Measurements from ENCODE around the gene SSBP4. TPM values are rescaled to one million over a fixed set of nuclear protein-coding genes. Genes with fewer than 3 reads are reported as not detected.
A peak's percentile ranks its signal among the peaks of the same experiment; 100 is the strongest.

The SSBP4 gene
- total and polyA plus RNA-seq, 12 donors: 17.6 to 51.6 (median 30.1) TPM

DNA sequence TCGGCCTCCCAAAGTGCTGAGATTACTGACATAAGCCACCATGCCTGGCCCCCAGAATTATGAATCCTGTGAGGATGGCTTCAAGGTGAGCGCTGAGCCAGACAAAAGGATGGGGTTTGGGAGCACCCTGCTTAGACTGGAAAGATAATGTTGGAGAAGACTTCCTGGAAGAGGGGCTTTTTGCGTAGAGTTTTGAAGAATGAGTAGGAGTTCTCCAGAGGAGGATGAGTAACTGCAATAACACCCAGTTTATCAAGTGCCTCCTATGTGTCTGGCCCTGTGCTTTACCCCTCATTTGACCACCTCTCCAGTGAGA lies 33.9 kb upstream of the SSBP4 start:
- intact Hi-C loops (cut with DNase I): loop anchor here in 4 of 10 donors (5.0 kb wide), 2 partner anchors 33 to 43 kb away; partner anchors contain the start of gene PGPEP1 (in 1 of the 4)
- DNase-seq (no peak), ATAC-seq (no peak)
- TF ChIP-seq, protein P1, sequence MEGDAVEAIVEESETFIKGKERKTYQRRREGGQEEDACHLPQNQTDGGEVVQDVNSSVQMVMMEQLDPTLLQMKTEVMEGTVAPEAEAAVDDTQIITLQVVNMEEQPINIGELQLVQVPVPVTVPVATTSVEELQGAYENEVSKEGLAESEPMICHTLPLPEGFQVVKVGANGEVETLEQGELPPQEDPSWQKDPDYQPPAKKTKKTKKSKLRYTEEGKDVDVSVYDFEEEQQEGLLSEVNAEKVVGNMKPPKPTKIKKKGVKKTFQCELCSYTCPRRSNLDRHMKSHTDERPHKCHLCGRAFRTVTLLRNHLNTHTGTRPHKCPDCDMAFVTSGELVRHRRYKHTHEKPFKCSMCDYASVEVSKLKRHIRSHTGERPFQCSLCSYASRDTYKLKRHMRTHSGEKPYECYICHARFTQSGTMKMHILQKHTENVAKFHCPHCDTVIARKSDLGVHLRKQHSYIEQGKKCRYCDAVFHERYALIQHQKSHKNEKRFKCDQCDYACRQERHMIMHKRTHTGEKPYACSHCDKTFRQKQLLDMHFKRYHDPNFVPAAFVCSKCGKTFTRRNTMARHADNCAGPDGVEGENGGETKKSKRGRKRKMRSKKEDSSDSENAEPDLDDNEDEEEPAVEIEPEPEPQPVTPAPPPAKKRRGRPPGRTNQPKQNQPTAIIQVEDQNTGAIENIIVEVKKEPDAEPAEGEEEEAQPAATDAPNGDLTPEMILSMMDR (IDR thresholded peaks at IDR 0.05): no peak
- 96 to 97% methylated on average over 3 of the region's 3 CpGs for WGBS, 2 donors
- peaks cover 0 to 16% (median 0%) of the 10 kb centered on the region in 7 donors for H3K27me3 ChIP-seq
- H3K36me3 ChIP-seq: peaks cover 0 to 11% (median 0%) of the 10 kb centered on the region in 9 donors
- peaks cover 0 to 4% (median 0%) of the 10 kb centered on the region in 11 donors for H3K9me3 ChIP-seq
- no peak overlapping the region for H3K4me3 ChIP-seq
- H3K4me1 ChIP-seq: peaks cover 0 to 45% (median 22%) of the 10 kb centered on the region in 9 donors
- H3K27ac ChIP-seq: no peak overlapping the region

DNA sequence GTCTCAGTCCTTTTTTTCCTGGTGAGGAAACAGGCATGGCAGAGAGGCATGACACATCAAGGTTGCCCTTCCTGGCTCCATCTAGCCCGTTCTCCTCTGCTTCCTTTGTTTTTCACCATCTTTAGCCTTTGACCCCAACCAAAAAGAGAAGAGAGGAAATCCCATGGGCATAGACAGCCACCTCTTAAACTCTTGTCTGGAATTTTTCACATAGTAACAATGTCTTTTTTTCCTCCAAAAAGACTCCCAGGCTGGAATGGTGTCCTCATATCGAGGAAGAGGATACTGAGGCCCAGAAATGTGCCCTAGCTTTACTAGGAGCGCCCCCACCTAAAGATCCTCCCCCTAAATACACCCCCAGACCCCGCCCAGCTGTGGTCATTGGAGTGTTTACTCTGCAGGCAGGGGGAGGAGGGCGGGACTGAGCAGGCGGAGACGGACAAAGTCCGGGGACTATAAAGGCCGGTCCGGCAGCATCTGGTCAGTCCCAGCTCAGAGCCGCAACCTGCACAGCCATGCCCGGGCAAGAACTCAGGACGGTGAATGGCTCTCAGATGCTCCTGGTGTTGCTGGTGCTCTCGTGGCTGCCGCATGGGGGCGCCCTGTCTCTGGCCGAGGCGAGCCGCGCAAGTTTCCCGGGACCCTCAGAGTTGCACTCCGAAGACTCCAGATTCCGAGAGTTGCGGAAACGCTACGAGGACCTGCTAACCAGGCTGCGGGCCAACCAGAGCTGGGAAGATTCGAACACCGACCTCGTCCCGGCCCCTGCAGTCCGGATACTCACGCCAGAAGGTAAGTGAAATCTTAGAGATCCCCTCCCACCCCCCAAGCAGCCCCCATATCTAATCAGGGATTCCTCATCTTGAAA lies 33.3 kb upstream of the SSBP4 start, which contains the start of gene GDF15:
TSS of gene GDF15 (plus strand) at position 484 of the 868 bp plus-strand sequence. CDS start at position 516, 32 bp downstream.
- Histone ChIP-seq H3K27me3 (peaks cover 0 to 16% (median 0%) of the 10 kb centered on the region in 7 donors), H3K4me3 (peak within 1 kb of the TSS in 4 of 10 donors; percentile 14 to 52 (median 37)), H3K36me3 (peaks cover 0 to 17% (median 0%) of the 10 kb centered on the region in 9 donors), H3K9me3 (peaks cover 0 to 4% (median 0%) of the 10 kb centered on the region in 11 donors), H3K27ac (peak within 1 kb of the TSS in 1 of 10 donors; percentile 12), H3K4me1 (peaks cover 0 to 39% (median 16%) of the 10 kb centered on the region in 9 donors)
- TF ChIP-seq, protein P1 (IDR thresholded peaks at IDR 0.05): peak in 8 of 9 donors; percentile 21 to 62 (median 42)
- peak; percentile 31 to 40 for DNase-seq
- intact Hi-C loops (cut with DNase I): loop anchor here in 4 of 10 donors (5.0 kb wide), 2 partner anchors 34 to 44 kb away; partner anchors contain the start of gene PGPEP1 (in 1 of the 4)
- peak in 5 of 8 donors; percentile 19 to 52 (median 27) for ATAC-seq
- WGBS, 2 donors: 43 to 50% methylated on average over 33 of the region's 33 CpGs

DNA sequence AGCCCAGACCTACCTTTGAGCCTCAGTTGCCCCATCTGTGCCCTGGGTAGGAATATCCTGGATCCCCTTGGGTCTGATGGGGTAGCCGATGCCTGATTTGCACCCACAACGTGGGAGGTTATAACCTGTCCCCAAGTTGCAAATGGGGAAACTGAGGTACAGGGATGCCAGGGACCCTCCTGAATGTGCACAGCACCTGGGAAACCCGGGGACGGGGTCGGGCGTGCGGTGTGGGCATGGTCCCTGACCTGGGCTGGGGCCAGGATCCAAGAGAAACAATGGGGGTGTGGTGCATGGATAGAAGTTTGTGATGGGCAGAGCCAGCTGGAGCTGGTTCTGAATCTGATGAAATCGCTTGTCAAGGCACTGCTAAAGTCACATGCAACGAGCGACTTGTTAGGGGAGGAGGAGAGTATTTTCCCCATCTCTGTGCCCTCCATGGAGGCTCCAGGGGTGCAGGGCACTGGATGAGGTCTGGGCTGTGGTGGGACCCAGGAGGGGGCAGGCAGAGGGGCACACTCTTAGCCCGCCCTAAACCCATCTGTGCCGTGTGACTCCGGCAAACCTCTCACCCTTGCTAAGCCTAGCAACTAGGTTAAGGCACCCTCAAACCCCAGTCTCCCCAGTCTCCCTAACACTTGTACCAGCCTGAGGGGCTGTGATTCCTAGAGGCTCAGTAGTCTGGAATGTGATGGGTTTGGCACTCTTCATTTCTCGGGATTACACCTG lies 32.5 kb upstream of the SSBP4 start:
- H3K36me3 ChIP-seq: peaks cover 0 to 25% (median 0%) of the 10 kb centered on the region in 9 donors
- peak overlapping the region in 1 of 10 donors; percentile 12 for H3K27ac ChIP-seq
- DNase-seq: no peak
- intact Hi-C loops (cut with DNase I): loop anchor here in 4 of 10 donors (5.0 kb wide), 2 partner anchors 34 to 44 kb away; partner anchors contain the start of gene PGPEP1 (in 1 of the 4)
- peak overlapping the region in 4 of 10 donors; percentile 14 to 52 (median 37) for H3K4me3 ChIP-seq
- H3K4me1 ChIP-seq: peaks cover 0 to 38% (median 16%) of the 10 kb centered on the region in 9 donors
- H3K27me3 ChIP-seq: peaks cover 0 to 16% (median 0%) of the 10 kb centered on the region in 7 donors
- WGBS, 2 donors: 83 to 85% methylated on average over 14 of the region's 14 CpGs
- H3K9me3 ChIP-seq: peaks cover 0 to 4% (median 0%) of the 10 kb centered on the region in 11 donors
- ATAC-seq: no peak
- TF ChIP-seq, protein P1 (IDR thresholded peaks at IDR 0.05): no peak

Data from heart right ventricle (tissue), 16 donors.